ENCODE data around the gene CD52.

The CD52 gene

DNA sequence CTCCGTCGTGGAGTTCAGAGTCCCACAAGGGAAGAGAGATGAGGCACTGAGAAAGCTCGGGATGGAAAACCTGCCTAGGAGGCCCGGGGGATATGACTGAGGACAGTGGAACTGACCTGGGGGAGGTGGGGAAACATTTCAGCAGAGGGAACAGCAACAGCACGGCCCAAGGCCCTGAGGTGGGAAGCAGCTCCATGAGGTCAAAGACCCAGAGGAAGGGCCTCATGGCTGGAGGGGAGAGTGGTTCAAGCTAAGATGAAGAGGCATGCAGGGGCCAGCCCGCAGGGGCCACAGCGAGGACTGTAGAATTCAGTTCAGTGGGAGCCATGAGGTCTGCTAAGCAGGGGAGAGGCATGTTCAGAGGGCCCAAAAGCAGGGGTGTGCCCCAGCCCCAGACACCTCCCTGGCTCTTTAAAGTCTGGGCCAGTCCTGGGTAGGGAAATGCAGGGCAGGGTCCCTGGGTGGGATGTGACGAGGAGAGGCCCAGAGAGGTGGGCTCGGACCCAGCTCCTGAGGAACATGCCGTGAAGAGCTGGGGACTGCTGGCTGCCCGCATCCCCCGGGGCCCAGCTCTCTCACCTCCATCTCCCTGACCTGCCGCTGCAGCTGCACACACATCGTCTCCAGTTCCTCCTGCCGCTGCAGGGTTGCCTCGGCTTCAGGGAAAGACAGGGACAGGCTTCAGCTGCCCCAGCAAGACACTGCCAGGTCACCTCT, 21.3 kb upstream of the CD52 start:
- TF ChIP-seq, protein P1, sequence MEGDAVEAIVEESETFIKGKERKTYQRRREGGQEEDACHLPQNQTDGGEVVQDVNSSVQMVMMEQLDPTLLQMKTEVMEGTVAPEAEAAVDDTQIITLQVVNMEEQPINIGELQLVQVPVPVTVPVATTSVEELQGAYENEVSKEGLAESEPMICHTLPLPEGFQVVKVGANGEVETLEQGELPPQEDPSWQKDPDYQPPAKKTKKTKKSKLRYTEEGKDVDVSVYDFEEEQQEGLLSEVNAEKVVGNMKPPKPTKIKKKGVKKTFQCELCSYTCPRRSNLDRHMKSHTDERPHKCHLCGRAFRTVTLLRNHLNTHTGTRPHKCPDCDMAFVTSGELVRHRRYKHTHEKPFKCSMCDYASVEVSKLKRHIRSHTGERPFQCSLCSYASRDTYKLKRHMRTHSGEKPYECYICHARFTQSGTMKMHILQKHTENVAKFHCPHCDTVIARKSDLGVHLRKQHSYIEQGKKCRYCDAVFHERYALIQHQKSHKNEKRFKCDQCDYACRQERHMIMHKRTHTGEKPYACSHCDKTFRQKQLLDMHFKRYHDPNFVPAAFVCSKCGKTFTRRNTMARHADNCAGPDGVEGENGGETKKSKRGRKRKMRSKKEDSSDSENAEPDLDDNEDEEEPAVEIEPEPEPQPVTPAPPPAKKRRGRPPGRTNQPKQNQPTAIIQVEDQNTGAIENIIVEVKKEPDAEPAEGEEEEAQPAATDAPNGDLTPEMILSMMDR (IDR thresholded peaks at IDR 0.05; ENCODE audit: low read depth, low read length) = no peak
- DNase-seq (ENCODE audit: extremely low read depth, low read depth) = no peak

DNA sequence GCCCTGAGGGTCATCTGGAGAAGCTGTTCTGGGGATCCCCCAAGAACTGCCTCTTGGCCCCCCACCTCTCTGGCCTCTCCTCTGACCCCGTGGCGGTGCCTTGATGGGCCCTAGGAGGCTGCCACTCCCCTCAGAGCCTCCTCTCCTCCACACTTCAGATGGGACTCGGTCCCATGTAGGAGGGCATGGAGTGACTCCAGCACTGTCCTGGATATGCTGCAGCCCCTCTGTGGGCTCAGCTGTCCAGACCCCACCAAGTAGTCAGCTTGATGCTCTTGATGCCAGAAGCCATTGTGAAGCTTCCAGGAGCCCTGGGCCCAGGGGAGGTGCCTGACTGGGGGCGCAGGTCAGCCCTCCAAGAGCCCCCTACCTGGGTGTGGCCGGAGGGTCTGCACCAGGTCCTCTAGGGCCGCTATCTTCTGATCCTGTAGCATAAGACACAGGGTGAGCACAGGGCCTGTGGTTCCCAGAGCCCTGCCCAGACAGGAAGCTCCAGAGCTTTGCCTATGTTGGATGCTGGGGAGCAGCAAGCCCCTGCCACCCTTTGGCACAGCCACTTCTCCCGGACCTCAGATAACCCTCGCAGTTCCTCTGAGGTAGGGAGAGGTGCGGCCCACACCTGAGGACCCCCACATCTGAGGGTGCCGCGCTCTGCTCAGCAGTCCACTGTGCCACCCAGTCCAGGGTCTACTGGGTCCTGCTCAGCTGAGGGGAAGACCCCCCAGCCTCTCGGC, 20.5 kb upstream of the CD52 start:
- no peak for DNase-seq (ENCODE audit: extremely low read depth, low read depth)
- TF ChIP-seq, protein P1 (IDR thresholded peaks at IDR 0.05; ENCODE audit: low read depth, low read length) = no peak

DNA sequence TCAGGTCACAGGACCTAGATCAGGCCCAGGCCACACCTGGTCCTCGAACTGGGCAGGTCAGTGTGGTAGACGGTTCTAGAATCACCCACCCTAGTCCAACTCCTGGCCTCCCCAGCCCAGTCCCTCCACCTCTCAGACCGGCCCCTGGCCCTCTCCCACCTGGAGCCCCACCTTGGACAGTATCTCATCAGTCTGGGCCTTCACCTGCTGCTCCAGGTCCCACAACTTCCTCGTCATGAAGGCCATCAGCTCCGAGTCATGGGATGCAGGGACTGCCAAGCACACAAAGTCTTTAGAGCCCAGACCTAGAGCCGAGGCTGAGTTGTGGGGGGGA, 20.0 kb upstream of the CD52 start:
- TF ChIP-seq, protein P1 (IDR thresholded peaks at IDR 0.05; ENCODE audit: low read depth, low read length) = no peak
- no peak for DNase-seq (ENCODE audit: extremely low read depth, low read depth)

DNA sequence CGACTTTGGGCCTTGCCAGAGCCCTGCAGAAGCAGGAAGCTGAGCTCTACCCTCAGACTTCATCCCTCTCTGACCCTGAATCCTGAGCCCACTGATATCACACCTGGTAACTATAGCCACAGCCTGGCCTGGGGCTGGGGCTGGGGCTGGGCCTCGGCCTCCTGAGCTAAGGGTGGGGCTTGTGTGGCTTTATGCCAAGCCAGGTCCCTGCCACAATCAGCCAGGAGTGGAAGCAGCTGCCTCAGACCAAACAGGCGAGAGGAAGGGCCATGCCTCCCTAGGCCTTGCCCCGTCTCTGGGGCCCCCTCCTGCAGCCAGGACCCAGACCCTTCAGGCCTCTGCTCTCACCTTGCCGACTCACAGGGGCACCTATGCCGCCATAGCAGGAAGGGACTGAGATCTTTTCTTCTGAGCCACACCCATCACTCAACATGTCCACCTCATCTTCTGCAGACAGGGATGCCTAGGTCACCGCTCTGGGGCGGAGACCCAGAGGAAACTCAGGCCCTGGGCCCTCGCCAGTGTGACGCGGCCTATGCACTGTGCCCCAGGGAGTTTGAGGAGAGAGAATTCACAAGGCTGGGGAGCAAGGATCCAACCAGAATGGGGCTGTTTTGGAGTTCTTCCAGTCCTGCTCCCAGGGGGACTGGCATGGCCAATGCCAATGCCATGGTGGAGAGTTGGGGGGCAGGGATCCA, 17.0 kb upstream of the CD52 start:
- TF ChIP-seq, protein P1 (IDR thresholded peaks at IDR 0.05; ENCODE audit: low read depth, low read length) = no peak
- no peak for DNase-seq (ENCODE audit: extremely low read depth, low read depth)

DNA sequence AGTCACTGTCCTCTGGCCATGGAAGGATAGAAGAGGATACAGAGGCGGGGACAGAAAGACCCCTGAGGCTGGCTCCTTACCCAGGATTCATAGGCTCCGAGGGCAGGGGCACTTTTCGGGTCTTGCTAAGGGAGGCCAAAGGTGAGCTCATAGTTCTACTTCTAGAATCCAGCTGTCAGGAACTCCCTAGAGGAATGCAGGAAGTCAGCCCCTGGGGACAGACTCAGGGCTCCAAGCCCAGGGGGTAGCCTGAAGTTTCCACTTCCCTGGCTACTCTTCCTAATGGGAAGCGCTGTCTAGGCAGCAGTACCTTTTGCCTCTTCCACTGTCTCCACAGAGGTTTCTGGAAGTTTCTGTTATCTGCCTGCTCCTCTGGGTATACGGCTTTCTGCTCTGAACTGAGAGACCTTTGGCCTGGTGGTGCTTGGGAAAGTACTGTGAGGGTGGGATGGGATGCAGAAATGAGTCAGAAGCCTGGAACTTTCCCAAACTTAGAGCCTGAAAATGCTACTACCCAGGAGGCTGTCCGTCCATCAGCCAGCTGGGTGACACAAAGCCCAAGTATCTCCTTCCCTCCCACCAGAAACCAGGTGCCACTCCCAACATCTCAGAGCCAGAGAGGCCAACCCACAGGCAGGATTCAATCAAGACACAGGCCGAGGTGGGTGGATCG, 14.9 kb upstream of the CD52 start:
- DNase-seq (ENCODE audit: extremely low read depth, low read depth) = no peak
- TF ChIP-seq, protein P1 (IDR thresholded peaks at IDR 0.05; ENCODE audit: low read depth, low read length) = no peak

DNA sequence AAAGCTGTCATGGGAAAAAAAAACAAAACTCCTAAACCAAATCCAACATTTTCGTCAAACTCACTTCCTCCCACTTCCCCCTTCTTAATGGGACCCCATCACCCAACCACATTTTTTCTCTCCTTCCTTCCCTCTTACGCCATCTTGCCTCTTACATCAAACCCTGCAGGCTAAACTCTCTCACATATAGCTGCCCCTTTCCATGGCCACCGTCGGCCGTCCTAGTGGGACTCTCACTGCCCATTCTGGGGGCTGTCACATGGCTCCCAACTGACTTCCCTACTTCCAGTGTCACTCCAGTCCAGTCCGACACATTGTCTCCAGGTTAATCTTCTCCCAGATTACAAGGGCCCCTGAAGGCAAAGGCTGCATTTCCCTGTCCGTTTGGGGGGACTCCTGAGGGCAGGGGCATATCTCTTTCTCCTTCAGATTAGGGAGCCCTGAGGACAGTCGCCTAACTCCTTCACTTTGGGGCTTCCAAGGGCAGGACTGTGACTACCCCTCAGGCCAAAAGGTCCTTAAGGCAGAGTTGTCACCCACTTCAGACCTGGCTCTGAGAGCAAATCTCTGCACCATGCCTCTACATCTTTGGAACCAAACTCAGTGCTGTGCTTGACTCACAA, 12.0 kb upstream of the CD52 start:
- TF ChIP-seq, protein P1 (IDR thresholded peaks at IDR 0.05; ENCODE audit: low read depth, low read length) = no peak
- DNase-seq (ENCODE audit: extremely low read depth, low read depth) = no peak
